Testis (tissue), 2 donors: ENCODE data around the gene GALE.

ENCODE experiments used
- CTCF ChIP-seq, 3 experiments: fragments of 450-650 bp in 2 of 3; fragments of 200-600 bp in 1 of 3; sonication (generic) in 1 of 3; IDR thresholded peaks; one replicate each; pipeline ENCODE4 v1.5.1; 2016 to 2019; ENCODE audit warnings: antibody characterized with exemption in 3 of 3, mild to moderate bottlenecking in 2 of 3, moderate library complexity in 1 of 3
- POLR2A ChIP-seq: fragments of 450-650 bp; IDR thresholded peaks from one replicate; pipeline ENCODE4 v1.6.1; 2017; ENCODE audit warnings: antibody characterized with exemption, mild to moderate bottlenecking, moderate library complexity

GRCh38 chr1:23790696-23791515 lies 9.6 kb downstream of the GALE start, which contains the start of gene LYPLA2:
- TF ChIP-seq CTCF (IDR thresholded peaks at IDR 0.05) (no peak), POLR2A (no peak)
